Inflammatory macrophage treated with lipopolysaccharide for 1 hour (primary cell): ENCODE results near the gene RAI1.
"Not testable (repeated sequence)": the region's sequence is repeated elsewhere in the genome, so short reads cannot be mapped to it uniquely, and the experiment has no call there.

Experiments
- DNase-seq, 2 donors: peaks; one replicate each; pipeline ENCODE4 v3.0.0-alpha.2; 2020 to 2022

Gene RAI1

DNA sequence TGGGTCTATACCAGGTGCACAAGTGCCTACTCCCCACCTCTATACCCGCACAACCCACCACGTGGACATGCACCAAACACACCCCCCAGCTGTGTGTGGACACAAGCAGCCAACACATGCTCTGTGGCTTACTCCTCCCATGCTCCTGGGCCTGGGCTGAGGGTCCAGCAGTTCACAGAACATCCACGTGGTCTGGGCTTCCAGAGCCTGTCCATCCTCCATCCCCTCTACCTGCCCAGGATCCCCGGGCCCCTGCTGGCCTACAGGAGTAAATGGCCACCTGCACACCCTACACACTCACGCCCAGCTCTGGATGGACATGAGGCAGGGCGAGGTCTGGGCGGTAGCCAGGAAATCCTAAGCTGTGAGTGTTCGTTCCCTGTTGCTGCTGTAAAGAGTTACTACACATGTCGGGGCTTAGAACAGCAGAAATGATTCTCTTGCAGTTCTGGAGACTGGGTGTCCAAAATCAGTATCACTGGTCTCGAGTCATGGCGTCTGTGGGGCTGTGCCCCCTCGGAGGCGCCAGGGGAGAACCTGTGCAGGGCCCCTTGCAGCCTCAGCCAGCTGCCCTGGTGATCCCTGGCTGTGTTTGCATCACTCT is 15.0 kb upstream of the RAI1 start:
- no peak for DNase-seq

DNA sequence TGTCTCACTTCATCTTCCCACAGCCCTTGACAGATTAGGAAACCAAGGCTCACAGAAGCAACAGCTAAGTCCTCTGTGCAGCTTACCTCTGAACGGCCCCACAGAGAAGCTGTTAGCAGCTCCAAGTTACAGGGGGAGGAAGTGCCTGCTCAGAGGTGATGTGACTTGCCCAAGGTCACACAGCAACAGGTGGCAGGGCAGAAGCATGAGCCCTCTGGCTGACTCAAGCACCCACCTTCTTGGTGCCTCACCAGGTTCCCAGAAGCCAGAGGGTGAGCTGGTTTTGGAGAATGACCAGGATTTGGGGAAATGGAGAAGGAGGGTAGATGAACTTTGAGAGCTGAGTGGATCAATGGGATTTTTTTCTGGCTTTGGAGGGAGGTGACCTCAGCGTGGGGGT is 14.0 kb upstream of the RAI1 start:
- no peak for DNase-seq

DNA sequence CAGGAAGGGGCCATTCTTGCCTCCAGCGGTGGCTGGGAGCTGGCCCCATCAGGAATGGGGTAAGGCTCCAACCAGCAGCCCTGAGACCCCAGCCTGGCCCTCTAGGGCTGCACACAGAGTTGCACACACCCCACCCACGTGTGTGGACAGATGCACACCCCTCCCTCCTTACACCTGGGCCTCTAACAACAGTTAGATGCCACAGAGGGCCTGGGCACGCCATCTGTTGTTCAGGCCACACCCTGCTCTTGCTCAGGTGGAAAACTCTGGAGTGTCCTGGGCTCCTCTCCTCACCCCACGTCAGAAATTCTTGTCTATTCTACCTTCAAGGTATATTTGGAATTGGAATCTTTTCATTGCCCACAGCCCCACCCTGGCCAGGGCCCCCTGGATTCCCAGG is 13.3 kb upstream of the RAI1 start:
- no peak for DNase-seq

DNA sequence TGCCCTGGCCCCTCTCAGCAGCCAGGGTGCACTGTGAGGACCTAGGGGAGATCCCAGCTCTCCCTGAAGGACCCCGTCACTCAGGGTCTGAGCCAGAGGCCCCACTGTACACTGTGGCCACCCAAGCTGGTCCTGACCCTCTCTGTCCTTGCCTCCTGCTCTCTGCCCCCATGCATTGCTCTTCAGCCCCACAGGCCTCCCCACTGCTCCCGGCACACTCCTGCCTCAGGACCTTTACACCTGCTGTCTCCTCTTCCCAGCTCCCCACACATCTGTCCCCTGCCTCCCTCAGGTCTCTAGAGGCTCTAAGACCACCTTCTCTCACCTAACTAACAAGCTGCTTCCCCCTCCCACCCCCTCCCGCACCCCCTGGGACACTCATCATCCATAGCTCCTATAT is 12.9 kb upstream of the RAI1 start:
- DNase-seq: no peak

DNA sequence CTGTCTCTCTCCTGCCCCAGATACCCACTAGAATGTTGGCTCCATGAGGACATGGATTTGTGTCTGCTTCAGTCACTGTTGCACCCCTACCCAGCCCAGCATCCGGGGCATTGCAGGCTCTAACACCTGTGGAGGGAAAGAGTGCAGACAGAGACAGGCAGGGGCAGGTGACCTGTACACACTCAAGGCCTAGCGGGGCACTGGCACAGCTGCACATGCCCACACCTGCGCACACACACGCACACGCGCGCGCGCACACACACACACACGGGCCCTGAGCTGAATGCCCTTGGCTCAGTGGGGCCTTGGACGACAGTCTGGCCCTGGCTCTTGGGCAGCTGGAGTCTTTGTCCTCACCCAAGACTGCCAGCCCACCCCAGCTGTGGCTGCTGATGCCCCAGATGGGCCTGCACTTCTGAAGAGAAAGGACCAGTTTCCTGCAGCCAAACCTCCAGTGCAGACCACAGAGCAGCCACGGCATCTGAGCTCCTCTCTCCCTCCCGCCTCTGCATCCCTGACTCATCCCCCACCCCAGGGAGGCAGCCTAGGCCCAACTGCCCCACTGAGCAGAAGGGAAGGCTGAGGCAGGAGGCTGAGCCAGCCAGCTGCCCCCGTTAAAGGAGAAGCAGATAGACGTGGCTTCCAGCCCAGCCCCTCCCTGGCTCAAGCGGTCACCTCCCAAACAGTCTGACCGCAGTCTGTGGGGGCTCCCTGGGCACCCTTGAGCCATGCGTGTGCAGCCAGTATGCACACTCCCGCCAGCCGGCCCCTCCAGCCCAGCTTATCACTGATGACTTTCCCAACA is 12.3 kb upstream of the RAI1 start:
- no peak for DNase-seq

DNA sequence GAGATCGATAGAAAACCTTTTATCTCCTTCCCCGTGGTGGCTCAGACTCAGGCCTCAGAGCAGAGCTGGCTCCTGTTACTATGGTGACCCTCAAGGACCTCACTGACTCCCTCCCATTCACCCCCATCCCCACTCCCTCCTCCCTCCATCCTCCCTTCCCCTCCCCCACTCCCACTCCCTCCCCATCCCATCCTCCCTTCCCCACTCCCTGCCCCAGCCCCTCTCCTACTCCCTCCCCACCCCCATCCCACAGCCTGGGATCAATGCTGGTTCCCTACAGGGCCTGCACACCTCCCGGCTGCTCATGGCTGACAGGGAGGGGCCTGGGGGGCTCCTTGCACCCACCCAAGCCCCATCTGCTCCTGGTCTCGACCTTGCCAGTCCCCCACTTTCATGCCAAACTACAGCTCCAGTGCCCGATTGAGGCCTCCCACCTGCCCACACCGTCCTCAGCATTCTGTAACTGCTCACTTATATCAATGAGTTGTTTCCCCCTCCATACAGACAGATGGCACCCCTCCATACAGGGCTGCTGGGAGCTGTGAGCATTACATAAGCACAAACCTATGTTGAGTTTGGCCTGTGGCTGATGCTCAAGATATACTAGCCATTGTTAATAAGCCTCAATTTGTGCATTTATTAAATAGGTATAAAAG is 11.6 kb upstream of the RAI1 start:
- no peak for DNase-seq

DNA sequence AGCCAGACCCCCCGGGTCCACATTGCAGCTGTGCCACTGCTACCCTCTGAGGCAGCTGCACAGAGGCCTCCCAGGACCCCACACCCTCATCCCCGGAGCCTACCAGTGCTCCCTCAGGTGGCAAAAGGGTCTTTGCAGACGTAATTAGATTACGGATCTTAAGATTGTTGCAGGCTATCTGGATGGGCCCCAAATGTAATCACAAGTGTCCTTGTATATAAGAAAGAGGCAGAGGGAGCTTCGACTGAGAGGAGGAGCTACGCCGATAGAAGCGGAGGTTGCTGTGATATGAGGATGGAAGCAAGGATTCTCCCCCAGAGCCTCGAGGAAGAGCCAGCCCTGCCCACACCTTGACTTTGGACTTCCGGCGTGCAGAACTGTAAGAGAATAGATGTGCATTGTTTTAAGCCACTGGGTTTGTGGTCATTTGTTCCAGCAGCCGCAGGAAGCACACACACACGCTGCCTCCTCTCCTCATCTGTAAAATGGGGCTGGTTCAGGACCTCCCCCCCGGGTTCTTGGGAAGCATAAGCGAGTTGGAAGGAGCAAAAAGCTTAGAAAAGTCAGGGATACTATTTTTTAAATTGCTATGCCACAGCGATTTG is 10.5 kb upstream of the RAI1 start:
- no peak for DNase-seq

DNA sequence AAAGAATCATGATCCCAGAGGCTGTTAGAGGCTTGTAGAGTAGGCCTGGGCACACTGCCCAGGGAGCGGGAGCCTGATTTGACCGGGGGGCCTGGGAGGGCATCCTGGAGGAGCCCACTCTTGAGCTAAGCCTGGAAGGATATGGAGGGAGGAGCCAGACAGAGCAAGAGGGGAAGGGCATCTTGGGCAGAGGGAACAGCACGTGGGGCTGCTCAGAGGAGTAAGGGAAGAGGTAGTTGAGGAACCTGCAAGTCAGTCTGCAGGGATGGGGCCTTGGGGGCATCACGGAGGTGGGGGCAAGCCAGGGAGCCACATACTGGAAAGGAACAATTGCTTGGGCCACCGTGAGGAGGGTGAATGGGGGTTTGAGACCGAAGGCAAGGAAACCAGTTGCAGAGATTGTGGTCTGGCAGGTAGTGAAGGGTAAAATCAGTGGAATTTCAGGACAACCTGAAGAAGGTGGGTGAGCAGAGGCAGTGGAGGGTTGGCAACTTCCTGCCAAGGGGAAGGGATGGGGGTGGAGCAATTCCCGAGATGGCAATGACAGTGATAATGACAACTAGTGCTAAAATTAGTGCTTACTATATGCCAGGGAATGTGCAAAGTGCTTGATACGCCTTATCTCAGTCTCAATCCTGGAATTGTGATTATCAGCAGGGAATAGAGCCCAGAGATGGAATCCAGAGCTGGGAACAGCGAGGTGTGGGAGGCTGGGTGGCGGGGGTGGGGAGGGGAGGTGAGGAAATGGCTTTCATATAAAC is 9.7 kb upstream of the RAI1 start:
- no peak for DNase-seq

DNA sequence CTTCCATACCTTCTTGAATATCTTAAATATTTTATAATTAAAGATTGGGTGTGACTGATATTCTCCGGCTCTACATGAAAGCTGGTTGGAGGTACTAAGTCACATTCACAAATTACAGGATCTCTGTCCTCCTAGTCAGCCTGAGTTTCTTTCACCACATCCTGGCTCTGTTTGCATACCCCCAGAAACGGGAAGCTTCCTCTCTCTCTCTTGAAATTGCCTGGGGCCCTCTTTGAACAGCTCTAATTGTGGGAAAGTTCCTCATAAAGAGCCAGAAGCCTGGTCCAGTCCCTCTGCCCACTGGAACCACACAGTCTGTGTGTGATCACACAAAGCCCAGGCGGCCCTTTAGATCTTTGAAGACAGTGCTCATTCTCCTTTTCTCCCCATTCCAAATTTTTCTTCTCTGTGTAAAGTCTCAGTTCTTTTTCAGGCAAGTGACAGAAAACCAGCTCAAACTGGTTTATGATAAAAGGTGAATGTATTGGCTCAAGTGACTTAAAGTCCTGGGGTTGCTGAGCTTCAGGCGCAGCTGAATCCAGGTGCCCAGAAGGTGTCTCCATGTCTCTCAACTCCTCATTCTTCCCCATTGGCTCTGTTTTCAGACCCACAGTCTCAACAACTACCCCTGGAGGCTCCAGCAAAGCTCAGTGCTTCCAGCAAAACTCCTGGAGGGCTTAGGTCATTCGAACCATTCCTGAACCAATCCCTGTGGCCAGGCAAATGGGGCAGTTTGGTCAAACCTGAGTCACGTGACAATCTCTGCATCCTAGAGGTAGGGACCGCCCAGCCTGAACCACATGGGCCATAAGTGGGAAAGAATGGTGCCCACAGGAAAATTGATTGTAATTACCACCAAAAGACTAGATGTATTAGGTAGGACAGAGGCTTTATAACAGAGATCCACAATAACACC is 8.5 kb upstream of the RAI1 start:
- peak; percentile 77 to 86 for DNase-seq

DNA sequence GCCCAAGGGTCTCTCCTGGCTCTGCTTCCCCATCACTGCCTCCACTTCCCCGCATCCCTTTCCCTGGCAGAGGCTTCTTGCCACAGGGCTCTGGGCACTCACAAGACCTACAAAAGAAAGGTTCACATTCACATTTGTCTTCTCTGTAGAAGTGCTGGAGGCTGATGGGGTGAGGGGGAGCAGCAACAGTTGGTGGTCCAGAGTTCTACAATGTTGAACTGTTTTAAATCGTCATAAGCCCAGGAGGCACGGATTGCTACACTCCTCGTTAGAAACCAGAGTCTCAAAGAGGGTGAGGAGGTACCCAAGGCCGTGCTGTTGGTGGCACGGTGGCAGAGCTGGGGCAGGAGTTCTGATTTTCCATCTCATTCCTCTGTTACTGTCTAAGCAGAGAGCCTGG is 5.8 kb upstream of the RAI1 start:
- DNase-seq: no peak

DNA sequence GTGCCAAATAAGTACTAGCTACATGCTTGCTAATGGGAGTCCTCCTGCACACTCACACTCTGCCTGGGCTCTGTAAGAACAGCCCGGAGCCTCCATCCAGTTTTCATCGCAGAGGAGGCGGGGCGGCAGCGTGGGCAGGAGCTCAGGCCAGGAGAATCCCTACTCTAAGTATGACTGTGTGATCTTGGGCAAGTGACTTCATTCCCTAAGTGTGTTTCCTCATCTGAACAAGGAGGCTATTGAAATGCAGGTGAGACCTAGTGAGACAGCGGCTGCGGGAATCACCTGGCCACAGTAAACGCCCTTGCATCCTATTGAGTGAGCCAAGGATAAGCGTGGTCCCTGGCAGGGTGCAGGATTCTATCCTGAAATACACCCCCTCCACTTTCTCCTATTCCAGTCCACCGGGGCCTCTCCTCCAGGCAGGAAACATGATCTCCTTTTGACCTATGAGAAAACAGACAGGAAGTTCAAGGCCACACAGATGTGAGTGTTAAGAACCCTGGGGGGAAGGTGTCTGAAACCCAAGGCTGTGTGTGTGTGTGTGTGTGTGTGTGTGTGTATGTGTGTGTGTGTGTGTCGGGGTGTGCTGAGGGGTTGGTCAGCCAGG is 5.2 kb upstream of the RAI1 start:
- DNase-seq: peak in 1 of 2 donors; percentile 53

DNA sequence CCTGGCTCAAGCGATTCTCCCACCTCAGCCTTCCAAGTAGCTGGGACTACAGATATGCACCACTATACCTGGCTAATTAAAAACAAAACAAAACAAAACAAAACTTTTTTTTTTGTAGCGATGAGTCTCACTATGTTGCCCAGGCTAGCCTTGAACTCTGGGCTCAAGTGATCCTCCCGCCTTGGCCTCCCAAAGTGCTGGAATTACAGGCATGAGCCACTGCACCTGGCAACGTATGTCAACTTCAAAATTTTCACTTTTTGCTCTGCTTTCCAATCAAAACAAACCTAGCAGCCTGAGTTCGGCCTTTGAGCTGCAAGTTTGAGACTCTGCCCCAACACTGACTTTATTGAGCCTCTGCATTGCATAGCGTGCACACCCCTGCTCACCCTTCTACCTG is 4.5 kb upstream of the RAI1 start:
- no peak for DNase-seq

DNA sequence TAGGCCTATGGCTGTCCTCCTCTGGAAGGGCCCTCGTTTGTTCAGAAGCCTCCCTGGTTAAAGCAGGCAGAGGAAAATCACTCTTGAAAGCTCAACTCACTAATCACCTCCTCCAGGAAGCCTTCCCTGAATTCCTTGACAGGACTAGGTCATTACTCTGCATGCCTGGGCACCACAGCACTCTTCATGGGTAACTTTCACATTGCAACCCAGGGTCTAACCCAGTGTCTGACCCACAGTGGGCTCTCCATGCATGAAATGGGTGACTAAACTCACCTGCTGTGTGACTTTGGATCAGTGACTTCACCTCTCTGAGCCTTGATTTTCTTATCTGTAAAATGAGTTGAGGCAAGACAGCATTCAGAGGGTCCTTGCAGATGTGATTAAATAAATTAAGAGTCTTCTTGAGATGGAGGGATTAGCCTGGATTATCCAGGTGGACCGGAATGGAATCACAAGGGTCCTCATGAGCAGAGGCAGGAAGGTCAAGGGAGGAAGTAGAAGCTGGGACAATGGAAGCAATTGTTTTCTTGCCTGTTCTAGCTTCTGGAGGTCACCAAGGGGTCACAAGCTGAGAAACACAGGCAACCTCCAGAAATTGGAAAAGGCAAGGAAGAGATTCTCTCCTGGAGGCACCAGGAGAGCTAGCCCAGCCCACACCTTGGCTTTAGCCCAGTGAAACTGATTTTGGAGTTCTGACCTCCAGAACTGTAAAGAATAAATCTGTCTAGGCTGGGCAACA is 3.8 kb upstream of the RAI1 start:
- no peak for DNase-seq

DNA sequence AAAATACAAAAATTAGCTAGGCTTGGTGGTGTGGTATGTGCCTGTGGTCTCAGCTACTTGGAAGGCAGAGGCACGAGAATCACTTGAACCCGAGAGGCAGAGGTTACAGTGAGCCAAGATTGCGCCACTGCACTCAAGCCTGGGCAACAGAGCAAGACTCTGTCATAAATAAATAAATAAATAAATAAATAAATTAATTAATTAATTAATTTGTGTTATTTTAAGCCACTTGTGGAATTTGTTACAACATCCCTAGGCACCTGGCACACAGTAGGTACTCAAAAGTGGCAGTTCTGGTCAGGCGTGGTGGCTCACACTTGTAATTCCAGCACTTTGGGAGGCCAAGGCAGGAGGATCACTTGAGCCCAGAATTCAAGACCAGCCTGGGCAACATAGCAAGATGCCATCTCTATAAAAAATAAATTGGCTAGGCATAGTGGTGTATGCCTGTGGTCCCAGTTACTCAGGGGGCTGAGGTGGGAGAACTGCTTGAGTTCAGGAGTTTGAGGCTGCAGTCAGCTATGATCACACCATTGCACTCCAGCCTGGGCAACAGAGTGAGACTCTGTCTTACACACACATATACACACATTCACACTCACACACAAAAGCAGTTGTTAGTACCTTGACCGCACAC is 3.1 kb upstream of the RAI1 start:
- DNase-seq: not testable (repeated sequence)

DNA sequence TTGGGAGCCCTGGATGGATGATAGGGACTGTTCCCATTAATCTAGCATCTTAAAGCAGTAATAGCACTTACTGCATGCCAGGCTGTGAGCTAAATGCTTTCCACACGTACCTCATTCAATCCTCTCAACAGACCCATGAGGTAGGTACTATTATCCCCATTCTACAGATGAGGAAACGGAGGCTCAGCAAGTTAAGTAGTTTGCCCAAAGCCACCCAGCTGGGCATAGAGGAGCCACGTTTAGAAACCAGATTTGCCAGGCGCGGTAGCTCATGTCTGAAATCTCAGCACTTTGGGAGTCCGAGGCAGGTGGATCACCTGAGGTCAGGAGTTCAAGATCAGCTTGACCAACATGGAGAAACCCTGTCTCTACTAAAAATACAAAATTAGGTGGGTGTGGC is 2.0 kb upstream of the RAI1 start:
- no peak for DNase-seq

DNA sequence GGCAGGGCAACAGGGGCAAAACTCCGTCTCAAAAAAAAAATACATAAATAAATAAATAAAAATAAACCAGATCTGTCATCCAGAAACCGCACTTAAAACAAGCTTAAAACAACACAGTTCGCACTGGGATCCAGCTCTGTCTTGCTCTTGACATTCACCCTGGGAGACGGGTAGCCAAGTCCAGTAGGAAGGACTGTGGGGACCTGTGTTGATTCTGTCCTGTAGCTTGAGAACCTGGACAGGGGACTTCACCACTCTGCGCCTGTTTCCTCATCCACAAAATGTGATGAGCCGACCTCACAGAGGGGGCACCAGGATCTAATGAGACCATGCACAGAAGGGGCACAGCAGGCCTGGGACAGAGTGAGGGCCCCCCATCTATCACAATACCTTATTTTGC is 1.5 kb upstream of the RAI1 start:
- no peak for DNase-seq

DNA sequence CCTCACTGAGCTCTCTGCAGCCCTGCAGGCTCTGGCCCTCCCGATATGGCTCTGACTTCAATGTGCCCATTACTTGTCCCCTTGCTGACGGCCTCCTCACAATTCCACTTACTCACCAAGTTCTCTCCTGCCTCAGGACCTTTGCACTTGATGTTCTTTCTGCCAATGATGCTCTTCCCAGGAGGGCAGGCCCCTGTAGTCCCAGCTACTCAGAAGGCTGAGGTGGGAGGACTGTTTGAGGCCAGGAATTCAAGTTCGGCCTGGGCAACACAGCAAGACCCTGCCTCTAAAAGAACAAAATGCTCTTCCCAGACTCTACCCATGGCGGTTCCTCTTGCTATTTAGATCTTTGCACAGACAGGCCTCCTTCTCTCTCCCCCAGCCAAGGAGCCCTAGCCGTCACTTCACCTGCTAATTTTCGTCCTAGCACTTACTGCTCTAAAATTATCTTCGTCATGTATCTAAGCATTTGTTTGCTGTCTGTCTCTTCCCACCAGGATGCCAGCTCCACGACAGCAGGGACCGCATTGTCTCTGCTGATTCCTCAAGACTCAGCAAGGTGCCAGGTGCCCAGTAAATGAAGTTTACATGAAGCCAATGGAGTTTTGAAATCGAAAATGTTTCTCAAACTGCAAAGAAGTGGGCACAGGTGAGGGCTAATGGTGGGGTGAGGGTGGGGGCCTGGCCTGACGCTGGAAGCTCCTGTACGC is 626 bp upstream of the RAI1 start:
- no peak for DNase-seq

DNA sequence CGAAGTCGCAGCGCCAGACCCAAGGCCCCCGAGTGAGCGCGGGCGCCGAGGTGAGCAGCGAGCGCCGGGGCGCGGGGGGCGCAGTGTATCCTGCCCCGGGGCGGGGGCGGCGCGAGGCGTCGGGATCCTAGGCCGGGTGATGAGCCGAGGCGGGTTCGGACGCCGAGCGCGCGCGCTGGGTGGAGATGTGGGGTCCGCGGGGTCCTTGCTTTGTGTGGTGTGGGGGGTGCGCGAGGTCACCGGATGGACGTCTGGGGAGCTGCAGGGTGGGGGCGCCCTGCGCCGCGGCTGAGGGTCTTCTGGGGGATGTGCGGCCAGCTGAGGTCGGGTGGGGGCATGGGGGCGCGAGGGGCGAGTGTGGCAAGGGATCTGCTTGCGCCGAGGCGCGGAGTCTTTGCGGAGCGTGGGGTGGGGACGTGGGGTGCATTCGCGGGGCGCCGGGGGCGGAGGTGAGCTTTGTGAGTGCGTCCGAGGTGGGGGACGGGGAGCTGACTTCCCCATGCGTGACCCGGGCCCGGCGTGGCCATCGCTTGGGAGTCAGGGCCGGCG is 560 bp downstream of the RAI1 start:
- no peak for DNase-seq

DNA sequence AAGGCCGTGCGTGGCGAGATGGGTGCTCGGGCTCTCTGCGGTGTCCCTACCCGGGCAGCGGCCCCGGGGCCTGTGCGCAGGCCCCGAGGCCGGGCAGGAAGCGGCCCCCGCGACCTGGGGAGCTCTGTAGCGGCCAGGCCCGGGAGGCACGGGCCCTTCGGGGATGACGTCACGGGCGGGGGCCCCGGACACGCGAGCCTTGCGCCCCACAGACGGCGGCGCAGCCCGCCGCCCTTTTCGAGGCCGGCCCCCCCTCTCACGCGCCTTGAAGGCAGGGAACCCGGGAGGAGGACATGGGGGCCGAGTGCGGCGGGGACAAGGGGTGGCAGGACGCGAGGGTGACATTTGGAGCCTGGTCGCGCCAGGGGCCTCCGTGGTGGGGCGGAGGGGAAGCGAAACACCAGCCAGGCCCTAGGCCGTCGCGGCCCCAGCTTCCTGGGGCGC is 1.1 kb downstream of the RAI1 start:
- peak; percentile 36 to 64 for DNase-seq
